GM21367 (cell line): ENCODE data around the gene PRDM8.
"Not testable (repeated sequence)": the region's sequence is repeated elsewhere in the genome, so short reads cannot be mapped to it uniquely, and the experiment has no call there.

ENCODE experiments used
- ATAC-seq: cut with Tn5 transposase; IDR thresholded peaks from one replicate; pipeline ENCODE4 v1.9.1; 2021; ENCODE audit not compliant: unreplicated experiment

The PRDM8 gene

DNA sequence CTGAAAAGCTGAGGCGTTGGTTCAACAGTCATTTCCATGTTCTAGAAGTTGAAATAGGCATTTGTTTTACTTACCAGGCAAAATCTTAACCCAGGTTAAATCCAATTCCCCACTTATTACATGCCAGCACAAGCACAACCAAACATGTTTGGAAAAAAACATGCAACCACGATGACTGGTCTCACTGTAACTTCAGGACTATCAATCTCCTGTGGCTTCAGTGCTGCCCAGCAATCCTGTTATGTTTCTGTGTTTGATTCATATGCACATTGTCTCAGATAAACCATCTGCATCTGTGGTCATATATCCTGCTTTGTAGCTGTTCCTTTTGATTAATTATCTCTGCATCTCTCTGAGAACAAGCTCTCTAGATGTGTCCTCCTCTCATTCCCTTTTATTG is 28.3 kb downstream of the PRDM8 start:
- ATAC-seq, result no peak

- ATAC-seq, result no peak
Observed at GRCh38 chr4:80226094-80226493, 28.8 kb downstream of the PRDM8 start.

DNA sequence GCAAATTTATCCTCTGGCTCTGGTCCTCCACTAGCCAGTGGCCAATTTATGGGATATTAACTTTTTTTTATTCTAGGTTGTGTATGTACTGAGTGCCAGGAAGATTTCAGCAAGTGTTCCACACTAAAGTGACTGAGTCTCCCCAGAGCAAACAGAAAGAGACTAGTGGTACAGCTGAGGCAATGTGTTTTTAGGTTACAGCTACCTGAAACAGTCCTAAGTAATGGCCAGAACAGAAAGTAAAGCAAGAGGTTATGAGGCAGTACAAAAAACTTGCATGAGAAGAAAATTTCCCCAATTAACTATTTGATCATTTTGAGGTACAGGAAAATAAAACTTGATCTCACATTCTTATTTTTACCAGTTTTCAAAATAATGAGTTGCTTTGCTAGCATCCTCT is 31.2 kb downstream of the PRDM8 start:
- ATAC-seq, result no peak

DNA sequence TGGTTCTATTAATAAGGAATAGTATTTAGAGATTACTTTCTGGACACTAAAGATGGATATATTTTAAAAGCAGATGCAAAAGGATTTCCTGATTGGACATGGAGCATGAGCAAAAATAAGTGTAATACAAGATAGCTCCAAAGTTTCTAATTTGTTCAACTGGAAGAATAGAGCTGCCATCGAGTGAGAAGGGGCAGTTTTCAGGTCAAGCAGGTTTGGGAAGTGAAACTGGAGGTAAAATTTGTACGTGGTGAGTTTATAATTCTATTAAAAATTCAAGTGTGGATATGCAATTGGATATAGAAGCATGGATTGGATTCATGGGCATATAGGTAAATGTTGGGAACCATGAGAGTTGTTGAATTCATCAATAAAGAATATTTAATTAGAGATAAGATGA is 31.8 kb downstream of the PRDM8 start:
- ATAC-seq, result no peak

DNA sequence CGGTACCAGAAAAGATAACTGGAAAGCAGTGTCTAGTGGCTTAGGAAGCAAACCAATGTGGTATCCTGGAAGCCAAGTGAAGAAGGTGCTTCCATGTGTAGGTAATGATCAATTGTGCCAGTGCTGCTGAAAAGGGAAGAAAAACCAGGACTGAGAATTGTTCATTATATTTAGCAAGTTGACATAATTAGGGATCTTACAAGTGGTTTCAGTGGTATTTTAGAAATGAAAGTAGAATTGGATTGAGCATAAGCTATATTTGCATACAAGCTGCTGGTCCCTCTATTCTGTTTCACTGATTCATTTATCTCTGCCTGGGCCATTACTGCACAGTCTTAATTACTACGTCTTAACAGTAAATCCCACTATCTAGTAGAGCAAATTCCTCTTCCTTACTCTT is 32.3 kb downstream of the PRDM8 start:
- ATAC-seq, result peak; percentile 84

GRCh38 chr4:80231180-80231579 is 33.9 kb downstream of the PRDM8 start:
- ATAC-seq, result no peak

GRCh38 chr4:80232707-80233370 is 35.5 kb downstream of the PRDM8 start:
- ATAC-seq, result no peak

DNA sequence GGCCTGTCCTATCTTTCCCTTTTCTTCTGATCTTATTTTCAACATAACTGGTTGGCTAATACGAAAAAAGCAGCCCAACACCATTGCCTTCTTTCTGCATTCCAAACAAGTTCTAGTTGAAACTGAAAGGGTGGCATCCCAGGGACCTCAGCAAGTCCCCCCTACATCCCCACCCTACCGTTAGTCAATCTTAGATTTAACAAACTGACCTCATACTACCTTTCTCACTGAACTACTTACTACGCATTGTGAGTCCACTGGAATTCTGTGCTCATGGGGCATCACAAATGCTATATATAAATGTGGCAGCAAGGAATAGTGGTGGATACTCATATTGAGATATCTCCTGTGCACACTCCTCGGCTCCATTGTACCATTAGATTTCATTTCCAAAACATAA is 36.1 kb downstream of the PRDM8 start:
- ATAC-seq, result no peak

GRCh38 chr4:80235451-80235850 is 38.1 kb downstream of the PRDM8 start:
- ATAC-seq, result no peak

- no peak for ATAC-seq
Observed at GRCh38 chr4:80237992-80238391, 40.7 kb downstream of the PRDM8 start.

DNA sequence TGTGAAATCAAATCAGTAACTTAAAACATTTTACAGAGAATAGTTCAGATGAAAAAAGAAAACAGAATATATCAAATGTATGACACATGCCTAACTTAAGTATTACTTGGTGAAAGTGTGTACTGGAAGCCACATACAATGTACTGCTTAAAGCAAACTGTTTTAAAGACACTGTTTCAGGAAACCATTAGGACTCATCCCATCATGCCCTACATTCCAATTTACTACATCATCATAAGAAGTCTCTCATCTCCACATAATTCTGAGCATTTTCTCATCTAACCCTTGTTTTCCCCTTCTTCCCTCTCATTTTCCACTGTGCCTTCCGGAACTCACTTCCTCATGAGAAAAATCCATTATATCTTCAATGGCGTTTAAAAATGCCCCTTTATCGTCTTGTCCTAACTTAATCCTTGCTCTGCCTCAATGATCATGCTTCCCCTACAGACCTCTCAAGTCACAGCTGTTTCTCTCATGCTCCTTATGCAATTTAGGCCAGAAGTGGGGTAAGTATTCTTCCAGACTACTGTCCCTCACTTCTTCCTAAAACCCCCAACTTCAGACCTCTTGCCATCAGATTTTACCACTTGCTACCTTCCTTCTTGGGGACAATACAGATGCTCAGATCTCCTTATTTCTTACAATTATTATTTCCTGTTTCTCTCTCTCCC is 42.3 kb downstream of the PRDM8 start:
- no peak for ATAC-seq

GRCh38 chr4:80240976-80241375 is 43.7 kb downstream of the PRDM8 start:
- no peak for ATAC-seq

DNA sequence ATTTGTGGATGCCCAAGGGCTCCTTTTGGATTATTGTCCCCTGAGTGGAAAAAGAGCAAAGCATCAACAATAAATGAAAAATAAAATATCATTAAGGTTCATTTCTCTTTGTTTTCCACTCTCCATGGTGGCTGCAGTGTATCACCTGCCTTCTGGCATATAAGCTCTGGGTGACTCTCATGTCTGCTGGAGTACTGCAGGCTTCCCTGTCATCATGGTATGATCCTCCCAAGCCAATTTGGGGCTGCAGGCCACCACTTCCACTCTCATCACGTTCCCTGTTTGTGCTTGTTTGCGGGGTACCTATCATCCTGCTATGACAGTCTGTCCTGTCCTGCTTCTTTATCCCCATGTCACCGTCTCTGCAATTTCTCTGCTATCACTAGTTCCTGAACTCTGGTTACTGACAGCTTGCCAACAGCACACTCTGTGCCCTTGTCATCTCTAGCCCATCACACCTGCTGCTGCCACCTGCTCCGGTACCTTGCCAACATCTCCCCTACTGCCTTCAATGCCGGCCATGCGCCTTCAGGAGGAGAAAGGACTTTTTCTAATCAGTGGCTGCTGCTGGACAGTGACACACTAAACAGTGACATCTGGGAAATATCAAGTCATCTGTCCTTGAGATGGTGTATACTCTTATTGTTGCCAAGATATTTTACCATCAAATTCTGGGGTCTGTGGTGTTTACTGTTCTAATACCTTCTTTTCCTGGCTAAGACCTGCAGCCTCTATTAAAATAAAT is 46.1 kb downstream of the PRDM8 start:
- no peak for ATAC-seq

DNA sequence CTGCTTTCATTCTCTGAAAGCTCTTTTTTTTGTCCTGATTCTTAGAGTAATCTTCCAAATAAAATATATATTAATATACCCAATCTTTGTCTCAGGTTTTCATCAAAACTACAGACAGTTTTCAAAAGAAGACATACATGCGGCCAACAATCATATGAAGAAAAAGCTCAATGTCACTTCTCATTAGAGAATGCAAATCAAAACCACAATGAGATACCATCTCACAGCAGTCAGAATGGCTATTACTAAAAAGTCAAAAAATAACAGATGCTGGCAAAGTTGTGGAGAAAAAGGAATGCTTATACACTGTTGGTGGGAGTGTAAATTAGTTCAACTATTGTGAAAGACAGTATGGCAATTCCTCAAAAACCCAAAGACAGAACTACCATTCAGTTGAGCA is 50.2 kb downstream of the PRDM8 start:
- not testable (repeated sequence) for ATAC-seq

DNA sequence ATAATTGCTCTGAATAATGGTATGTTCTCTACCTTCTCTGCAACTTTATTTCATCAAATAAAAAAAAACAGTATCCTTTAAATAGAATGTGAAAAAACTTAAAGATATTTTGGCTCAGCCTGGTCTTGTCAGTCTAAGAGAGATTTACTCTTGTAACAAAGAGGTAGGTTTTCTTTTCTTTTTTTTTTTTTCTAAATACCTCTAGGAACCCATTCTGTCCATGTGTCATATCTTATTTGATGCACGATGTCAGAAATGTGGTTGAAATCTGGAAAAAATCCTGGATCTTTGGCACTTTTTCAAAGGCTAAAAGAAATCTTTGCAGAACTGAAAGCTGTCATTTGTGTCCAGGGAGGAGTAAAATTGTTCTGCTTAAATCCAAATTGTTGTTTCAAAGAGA is 51.8 kb downstream of the PRDM8 start:
- ATAC-seq, result no peak

- no peak for ATAC-seq
Observed at GRCh38 chr4:80252427-80252826, 55.1 kb downstream of the PRDM8 start.

DNA sequence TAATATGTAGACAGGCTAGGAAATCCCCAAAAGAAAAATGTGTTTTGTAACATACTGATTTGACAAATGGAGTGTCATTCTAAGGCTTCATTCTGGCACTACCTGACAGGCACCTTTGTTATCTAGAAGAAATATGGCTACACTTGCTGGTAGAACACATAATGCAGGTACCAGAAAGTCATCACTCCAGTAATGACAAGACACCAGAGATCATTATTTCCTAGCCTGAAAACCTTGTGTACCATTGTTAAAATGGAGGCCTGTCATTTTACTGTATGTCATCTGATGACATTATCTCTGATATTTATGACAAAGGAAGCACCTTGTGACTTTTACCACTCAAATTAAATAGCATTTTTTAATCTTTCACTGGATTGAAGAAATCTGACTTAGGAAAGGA is 55.6 kb downstream of the PRDM8 start:
- ATAC-seq, result no peak

DNA sequence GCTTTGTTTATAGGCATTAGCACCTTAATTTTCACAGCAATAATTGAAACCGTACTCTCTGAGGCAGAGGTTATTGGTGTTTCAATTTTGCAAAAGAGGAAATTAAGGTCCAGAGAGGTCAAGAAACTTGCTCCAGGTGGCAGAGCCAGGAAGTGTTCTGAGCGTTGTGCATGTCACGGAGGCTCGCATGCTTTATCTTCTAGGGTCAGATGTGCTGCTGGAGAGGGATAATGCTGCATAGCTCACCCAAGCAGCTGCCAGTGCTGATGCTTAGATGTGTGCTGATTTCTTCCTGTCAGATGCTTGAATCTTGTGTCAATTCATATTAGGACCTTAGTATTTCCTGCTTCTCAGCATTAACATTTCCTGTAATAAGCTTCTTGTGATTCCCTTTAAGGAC is 56.2 kb downstream of the PRDM8 start:
- no peak for ATAC-seq
